Measurements from ENCODE around the gene ASCL3.
"Not testable (repeated sequence)": the region's sequence is repeated elsewhere in the genome, so short reads cannot be mapped to it uniquely, and the experiment has no call there.

The ASCL3 gene

GRCh38 chr11:8947230-8947943, 4.6 kb upstream of the ASCL3 start:
- no peak for DNase-seq

- DNase-seq, result no peak
Measured at GRCh38 chr11:8941341-8942103, 1.3 kb downstream of the ASCL3 start.

- DNase-seq, result no peak
Measured at GRCh38 chr11:8937659-8938058, 5.2 kb downstream of the ASCL3 start.

- DNase-seq, result no peak
Measured at GRCh38 chr11:8937159-8937558, 5.7 kb downstream of the ASCL3 start.

GRCh38 chr11:8935789-8936188, 7.0 kb downstream of the ASCL3 start:
- not testable (repeated sequence) for DNase-seq

- no peak for DNase-seq
Measured at GRCh38 chr11:8934742-8935488, 7.9 kb downstream of the ASCL3 start.

- DNase-seq, result no peak
Measured at GRCh38 chr11:8933931-8934330, 8.9 kb downstream of the ASCL3 start.

GRCh38 chr11:8932564-8933180, 10.1 kb downstream of the ASCL3 start, which contains the start of gene C11orf16:
TSS of gene C11orf16 (minus strand) at chr11:8932947. CDS start at chr11:8932308, 639 bp downstream.
- DNase-seq, result no peak

GRCh38 chr11:8930456-8931175, 12.2 kb downstream of the ASCL3 start:
- DNase-seq, result no peak

GRCh38 chr11:8928981-8929615, 13.7 kb downstream of the ASCL3 start:
- no peak for DNase-seq

GRCh38 chr11:8928205-8928604, 14.6 kb downstream of the ASCL3 start:
- DNase-seq, result no peak

- DNase-seq, result no peak
Measured at GRCh38 chr11:8927233-8927632, 15.6 kb downstream of the ASCL3 start.

GRCh38 chr11:8926236-8926635, 16.6 kb downstream of the ASCL3 start:
- no peak for DNase-seq

GRCh38 chr11:8925711-8926110, 17.1 kb downstream of the ASCL3 start:
- DNase-seq, result no peak

- no peak for DNase-seq
Measured at GRCh38 chr11:8922691-8923090, 20.1 kb downstream of the ASCL3 start.

- DNase-seq, result no peak
Measured at GRCh38 chr11:8917157-8917825, 25.5 kb downstream of the ASCL3 start.

- no peak for DNase-seq
Measured at GRCh38 chr11:8914661-8915018, 28.2 kb downstream of the ASCL3 start.

GRCh38 chr11:8913961-8914660, 28.7 kb downstream of the ASCL3 start:
- peak; percentile 43 for DNase-seq

- DNase-seq, result peak; percentile 64
Measured at GRCh38 chr11:8911029-8911823, 31.6 kb downstream of the ASCL3 start, which contains the start of gene AKIP1. TSS of gene AKIP1 (plus strand) at chr11:8911189. CDS start at chr11:8911450, 261 bp downstream.

- no peak for DNase-seq
Measured at GRCh38 chr11:8910649-8911026, 32.2 kb downstream of the ASCL3 start.

Data from activated CD4-positive, alpha-beta T cell treated with anti-CD3 and anti-CD28 coated beads, Interleukin-2, amount 50 U/mL, for 1 hour (primary cell).